WI38 (cell line): ENCODE results near the gene MYO7A.

Source experiments
- H3K4me3 ChIP-seq: 2 replicates; pipeline ENCODE4 v1.5.1; 2011; ENCODE audit warnings: low read depth, mild to moderate bottlenecking, control low read depth, low read length
- CTCF ChIP-seq: IDR thresholded peaks from 2 replicates; pipeline ENCODE4 v1.5.1; 2012; ENCODE audit warnings: low read depth, mild to moderate bottlenecking, control low read depth, low read length

The MYO7A gene

GRCh38 chr11:77114089-77114463, 14.0 kb upstream of the MYO7A start:
- no peak for TF ChIP-seq CTCF
- no peak overlapping the region for H3K4me3 ChIP-seq

GRCh38 chr11:77115181-77115611, 12.8 kb upstream of the MYO7A start:
- peak; percentile 31; the same call in 1 of the 2 replicates for TF ChIP-seq CTCF
- no peak overlapping the region for H3K4me3 ChIP-seq

- TF ChIP-seq CTCF = no peak
- H3K4me3 ChIP-seq = no peak overlapping the region
Measured at GRCh38 chr11:77115956-77116355, 12.1 kb upstream of the MYO7A start.

GRCh38 chr11:77117492-77117891, 10.6 kb upstream of the MYO7A start:
- no peak overlapping the region for H3K4me3 ChIP-seq
- no peak for TF ChIP-seq CTCF

GRCh38 chr11:77118086-77118485, 10.0 kb upstream of the MYO7A start:
- no peak overlapping the region for H3K4me3 ChIP-seq
- no peak for TF ChIP-seq CTCF

- TF ChIP-seq CTCF = no peak
- H3K4me3 ChIP-seq = no peak overlapping the region
Measured at GRCh38 chr11:77118971-77119370, 9.1 kb upstream of the MYO7A start.

GRCh38 chr11:77119531-77119936, 8.5 kb upstream of the MYO7A start:
- H3K4me3 ChIP-seq = no peak overlapping the region
- TF ChIP-seq CTCF = no peak
